CD1c-positive myeloid dendritic cell (primary cell): Measurements from ENCODE around the gene IGIP.
A peak's percentile ranks its signal among the peaks of the same experiment; 100 is the strongest.

Source experiments
- DNase-seq: peaks from one replicate; pipeline ENCODE4 v3.0.0-alpha.2; 2016; ENCODE audit errors: extremely low spot score

Gene IGIP

GRCh38 chr5:140111011-140111858, 14.5 kb upstream of the IGIP start:
- no peak for DNase-seq

GRCh38 chr5:140111859-140112551, 13.7 kb upstream of the IGIP start:
- DNase-seq = peak; percentile 30

GRCh38 chr5:140112685-140113179, 13.0 kb upstream of the IGIP start:
- DNase-seq = no peak

GRCh38 chr5:140113180-140113698, 12.5 kb upstream of the IGIP start:
- no peak for DNase-seq

- DNase-seq = peak; percentile 96
These were observed 12.0 kb upstream of the IGIP start, which contains the start of gene PURA for GRCh38 chr5:140113699-140114263. PURA (plus strand) TSS chr5:140114109; CDS start chr5:140114182, 73 bp downstream.

- peak; percentile 81 for DNase-seq
These were observed 11.2 kb upstream of the IGIP start for GRCh38 chr5:140114341-140115185.

GRCh38 chr5:140115186-140115500, 10.6 kb upstream of the IGIP start:
- no peak for DNase-seq

GRCh38 chr5:140116716-140117115, 9.0 kb upstream of the IGIP start:
- no peak for DNase-seq

- no peak for DNase-seq
These were observed 8.2 kb upstream of the IGIP start for GRCh38 chr5:140117523-140117922.

GRCh38 chr5:140118302-140118936, 7.3 kb upstream of the IGIP start:
- DNase-seq = no peak

- DNase-seq = no peak
These were observed 727 bp downstream of the IGIP start for GRCh38 chr5:140126315-140127012.

- no peak for DNase-seq
These were observed 2.6 kb downstream of the IGIP start for GRCh38 chr5:140128376-140128775.

GRCh38 chr5:140130949-140131733, 5.4 kb downstream of the IGIP start:
- no peak for DNase-seq

- DNase-seq = peak; percentile 84
These were observed 6.3 kb downstream of the IGIP start for GRCh38 chr5:140131967-140132409.

GRCh38 chr5:140133514-140134167, 7.9 kb downstream of the IGIP start:
- DNase-seq = peak; percentile 18

GRCh38 chr5:140134277-140134935, 8.7 kb downstream of the IGIP start:
- DNase-seq = no peak

- DNase-seq = no peak
These were observed 9.4 kb downstream of the IGIP start for GRCh38 chr5:140135127-140135526.

- no peak for DNase-seq
These were observed 10.9 kb downstream of the IGIP start for GRCh38 chr5:140136624-140137023.
